SHP77 treated with DMSO at 0.1 percent for 48 hours (cell line): ENCODE measurements around the gene GNAI3.

Source experiments
- DNase-seq: peaks from one replicate; lab custom pipeline; 2025; lab: John Stamatoyannopoulos, UW

GNAI3 gene

DNA sequence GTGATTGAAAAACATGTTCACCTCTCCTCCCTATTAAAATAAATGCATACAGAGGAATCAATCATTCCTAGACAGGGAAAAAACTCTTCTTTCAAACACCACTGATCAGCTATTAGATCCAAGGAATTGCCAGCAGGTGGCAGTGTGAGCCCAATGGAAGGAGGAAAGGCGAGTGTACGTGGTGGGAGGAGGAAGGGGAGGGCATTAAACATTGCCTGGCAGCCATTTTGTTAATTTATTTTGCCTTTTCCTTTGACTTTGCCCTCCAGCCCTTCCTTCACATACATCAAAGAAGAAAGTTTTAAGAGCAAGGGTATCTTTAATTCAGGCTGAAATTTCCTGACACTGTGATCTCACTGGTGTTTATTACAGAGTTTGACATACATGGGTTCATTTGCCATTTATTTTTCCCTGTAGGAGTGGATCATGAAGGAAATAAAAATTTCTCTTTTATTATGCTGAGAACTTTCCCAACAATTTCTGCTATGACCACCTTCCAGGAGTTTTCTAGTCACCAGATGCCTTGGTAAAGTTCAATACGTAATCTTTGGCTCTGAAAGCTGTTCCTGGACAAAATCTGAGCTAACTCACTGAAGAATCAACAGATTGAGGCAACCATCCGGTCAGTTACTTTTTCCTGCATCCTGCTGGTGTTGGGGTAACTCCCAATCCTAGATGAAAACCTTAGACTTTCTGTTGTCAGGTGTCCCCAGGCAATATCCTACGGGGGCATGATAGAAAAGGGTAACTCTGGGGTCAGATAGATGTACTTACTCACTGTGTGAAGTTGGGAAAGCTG lies 1.9 kb upstream of the GNAI3 start:
- peak; percentile 79 for DNase-seq

DNA sequence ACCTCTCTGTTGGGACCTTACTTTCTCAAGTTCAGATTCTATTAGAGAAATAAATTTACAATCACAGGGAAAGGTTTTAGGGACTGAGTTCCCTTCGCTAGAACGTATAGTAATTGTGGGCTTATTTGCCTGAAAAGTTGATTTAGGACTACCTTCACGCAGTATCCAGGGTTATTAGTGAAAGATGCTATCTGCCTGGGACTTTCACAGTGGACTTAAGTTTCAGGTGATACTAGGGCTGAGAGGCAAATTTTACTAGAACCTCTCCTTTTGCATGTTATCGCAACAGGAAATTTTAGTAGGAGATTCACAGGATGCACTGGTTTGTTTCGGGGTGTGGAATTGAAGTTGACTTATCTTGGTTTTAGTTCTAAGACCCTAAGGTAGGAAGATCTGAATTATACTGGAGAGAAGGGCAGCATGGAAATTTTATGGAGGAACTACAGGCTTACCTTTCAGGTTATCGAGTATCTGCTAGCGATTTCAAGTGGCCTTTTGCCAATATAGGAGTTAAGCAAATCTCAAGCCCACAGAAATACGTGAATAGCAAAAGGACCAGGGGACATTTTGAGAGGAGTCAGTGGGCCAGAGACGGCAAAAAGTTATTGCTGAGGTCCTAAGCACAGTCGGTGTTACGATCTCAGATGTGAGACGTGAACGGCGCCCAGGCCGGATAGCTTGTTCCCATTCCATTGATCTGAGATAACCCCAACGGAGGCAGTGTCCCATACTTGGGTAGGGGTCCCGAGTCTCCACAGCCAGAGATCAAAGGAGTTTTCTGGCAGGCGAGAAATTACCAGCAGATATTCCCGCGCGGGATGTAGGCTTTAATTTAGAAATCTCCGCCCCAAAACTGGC lies 723 bp upstream of the GNAI3 start:
- DNase-seq: no peak

DNA sequence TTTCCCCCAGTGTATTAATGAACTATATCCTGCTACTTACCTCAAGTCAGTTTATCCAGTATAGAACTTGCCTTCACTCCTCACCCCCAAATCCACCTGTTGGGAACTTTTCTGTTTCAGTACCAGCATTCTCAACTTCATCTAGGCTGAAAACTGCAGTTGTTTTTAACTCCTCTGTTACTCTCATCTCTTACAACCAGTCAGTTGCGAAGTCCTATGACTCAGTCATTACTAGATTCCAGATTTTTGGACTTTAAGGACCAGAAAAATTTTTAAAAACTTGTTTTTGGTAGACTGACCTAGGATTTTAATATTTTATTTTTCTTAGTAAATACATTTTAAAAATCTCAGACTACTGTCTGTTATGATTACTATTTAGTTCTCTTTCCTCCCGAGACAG lies 8.1 kb downstream of the GNAI3 start:
- no peak for DNase-seq

DNA sequence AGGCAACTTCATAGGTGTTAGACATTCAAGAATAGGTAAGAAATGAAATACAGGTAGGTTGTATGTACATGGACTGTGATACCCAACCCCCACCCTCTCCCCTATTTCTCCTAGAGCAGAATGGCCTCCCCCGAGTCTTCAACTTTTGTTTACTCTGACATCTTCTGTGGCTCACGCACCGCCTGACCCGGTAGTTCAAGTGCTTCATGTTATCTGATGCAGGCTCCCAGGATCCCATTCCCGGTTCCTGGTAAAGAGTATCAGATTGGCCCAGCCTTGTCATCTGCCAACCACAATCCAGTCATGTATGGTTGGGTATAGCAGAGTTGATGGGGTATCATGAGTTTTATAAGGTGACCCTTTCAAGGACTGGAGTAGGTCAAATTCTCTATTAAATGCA lies 9.1 kb downstream of the GNAI3 start:
- no peak for DNase-seq

DNA sequence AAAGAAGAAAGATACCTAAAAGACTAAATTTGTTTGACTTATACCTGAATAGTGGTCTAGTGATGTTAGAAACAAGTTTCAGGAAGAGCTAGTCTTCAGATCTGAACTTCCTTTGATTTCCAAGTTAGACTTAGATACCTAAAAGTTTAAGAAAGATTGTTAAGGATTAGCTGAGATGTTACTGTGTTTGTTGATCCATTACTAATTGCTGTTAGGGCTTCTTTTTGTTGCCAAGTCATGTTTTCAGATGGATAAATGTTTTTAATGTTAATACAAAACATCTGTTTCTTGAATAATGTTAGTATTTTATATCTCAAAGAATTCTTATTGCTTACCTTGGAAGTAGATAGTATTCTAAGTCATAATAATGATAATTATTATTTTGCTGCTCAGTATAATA lies 11.6 kb downstream of the GNAI3 start:
- DNase-seq: no peak

DNA sequence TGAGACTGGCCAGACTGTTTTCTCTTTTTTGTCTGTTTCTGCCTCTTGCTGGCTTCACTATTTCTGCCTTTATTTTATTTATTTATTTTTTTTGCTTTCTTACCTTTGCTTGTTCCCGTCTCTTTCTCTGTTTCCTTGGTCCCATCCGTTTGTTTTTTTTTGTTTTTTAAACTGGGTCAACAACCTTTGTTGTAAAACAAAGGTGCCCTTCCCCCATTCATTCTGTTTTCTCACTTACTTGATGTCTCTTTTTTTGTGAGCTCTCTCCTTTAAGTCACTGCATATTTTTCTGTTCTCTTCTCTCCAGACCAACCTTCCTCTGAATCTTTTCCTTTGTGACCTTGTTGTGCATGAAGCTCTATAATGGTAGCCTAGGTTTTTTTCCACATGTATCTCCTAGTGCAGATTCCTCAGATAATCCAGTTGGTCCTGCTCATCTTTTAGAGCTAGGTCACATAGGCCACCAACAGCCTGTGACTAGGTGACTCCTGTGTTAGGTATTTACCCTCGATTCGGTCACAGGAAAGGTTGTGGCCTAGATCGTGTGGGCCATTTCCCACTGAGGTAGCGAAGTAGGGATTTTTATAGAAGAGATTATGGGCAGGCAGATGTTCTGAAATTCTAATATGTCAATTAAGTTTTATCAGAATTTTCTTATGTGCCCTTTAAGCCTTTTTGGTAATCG lies 15.9 kb downstream of the GNAI3 start:
- DNase-seq: no peak

DNA sequence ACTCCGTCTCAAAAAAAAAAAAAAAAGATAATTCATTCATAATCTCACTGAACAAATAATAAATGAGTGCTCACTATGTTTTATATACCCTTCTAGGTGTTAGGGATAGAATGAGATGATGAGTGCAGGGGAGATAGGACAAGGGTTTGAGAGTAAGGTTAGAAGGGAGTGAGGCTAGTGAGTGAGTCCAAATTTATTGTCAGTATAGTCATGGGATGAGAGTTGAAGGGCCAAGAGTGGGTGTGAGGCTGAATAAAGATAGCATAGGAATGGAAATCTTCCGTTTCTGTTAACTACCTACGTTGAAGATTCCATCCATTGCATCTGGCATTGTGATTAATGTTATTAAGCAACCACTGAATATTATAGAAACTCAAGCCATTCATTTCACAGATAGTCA lies 16.8 kb downstream of the GNAI3 start:
- no peak for DNase-seq

DNA sequence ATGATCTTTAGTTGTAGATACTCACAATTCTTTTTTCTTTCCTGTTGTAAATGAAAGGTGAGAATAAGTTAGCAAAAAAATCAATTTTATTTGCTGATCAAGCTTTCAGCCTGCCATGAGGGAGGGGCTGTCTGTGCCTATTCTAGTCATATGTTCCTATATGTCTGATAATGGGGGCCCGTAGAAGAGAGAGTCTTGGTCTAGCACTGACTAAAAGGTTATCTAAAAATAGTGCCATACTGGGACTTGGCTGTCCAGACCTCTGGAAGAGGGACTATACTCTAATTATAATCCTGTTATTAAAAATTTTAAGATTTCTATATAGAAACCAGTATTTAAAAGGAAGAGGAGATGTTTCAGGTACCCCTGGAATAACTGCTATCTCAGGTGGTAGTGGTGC lies 18.6 kb downstream of the GNAI3 start:
- DNase-seq: no peak

DNA sequence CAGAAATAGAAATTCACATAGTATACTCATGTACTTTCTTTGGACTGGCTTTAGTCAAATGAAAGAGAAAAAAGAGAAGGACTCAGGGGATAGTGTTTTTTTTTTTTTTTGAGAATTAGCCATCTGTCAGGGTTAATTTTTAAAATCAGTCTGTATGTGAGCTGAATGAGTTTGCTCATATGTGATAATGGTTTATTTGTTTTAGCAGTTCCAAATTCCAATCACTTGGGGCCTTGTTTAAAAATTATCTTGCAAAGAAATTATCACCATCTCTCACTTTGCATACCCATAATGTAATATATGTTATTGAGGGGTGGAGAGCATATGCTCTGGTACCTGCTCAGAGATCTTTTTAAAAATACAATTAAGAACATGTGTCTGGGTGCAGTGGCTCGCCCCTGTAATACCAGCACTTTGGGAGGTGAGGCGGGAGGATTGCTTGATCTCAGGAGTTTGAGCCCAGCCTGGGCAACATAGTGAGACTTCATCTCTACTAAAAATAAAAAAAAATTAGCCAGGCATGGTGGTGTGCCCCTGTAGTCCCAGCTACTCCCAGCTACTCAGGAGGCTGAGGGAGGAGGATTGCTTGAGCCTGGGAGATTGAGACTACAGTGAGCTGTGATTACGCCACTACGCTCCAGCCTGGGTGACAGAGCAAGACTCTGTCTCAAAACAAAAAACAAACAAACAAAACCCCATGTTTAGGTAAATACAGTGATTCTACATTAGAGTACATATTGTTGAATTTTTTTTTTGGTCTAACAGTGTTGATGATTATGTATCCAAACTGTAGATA lies 19.7 kb downstream of the GNAI3 start:
- no peak for DNase-seq

DNA sequence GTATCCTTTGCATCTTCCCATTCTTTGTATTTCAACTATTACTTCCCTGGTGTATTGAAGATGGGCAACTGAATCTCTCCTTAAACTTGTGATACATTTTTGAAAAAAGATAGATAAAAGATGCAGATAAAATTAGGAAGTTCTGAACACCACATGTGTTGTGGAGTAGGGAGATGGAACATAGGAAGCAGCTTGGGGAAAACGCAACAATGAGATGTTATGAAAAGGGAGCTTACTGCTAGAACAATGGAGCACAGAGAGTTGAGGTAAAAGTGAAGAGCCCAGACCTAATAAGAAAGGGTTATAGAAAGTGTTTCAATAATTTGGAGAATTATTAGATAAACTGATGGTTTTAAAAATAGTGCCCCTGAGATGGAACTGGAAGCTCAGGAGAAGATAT lies 20.9 kb downstream of the GNAI3 start:
- DNase-seq: no peak

DNA sequence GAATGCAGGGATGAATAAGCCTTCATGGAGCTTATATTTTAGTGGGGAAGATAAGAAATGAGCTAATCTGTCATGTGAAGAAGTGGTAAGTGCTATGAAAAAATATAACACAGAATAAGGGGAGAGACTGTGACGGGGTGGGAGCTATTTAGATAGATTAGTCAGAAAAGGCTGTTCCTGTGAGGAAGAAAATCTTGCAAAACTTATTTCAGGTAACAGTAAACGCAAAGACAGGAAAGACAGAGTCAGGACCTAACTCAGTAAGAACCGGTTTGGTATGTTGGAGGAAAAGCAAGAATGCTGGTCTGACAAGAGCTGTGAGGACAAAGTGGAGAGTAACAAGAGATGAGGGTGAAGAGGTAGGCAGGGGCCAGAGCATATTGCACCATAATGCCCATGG lies 22.0 kb downstream of the GNAI3 start:
- no peak for DNase-seq

DNA sequence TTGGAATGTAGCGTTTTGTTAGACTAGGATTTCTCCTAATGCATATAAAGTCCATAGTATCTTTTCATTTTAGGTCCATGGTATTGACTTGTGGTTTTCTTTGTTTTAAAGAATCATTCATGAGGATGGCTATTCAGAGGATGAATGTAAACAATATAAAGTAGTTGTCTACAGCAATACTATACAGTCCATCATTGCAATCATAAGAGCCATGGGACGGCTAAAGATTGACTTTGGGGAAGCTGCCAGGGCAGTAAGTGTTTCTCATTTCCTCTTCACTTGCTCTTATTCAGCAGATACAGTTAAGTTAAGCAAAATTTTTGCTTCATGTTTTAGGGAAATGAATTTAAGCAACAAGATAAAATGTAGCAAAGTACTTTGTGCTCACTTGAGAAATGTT lies 25.4 kb downstream of the GNAI3 start:
- DNase-seq: no peak

DNA sequence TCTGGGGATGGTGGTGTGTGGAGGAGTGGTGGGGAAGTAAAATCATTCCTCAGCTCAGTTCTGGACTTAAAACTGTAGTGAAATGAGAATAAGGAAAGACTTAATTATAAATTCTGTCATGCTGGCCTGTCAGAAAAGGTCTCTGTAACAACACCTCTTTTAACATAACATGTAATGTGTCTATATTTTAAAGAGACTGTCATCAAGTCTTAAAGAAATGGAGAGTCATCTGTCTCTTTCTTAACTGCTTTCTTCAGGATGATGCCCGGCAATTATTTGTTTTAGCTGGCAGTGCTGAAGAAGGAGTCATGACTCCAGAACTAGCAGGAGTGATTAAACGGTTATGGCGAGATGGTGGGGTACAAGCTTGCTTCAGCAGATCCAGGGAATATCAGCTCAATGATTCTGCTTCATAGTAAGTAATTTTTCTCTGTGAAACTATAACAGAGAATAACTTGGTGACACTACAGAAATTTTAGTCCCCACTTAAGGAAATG lies 30.6 kb downstream of the GNAI3 start:
- no peak for DNase-seq

DNA sequence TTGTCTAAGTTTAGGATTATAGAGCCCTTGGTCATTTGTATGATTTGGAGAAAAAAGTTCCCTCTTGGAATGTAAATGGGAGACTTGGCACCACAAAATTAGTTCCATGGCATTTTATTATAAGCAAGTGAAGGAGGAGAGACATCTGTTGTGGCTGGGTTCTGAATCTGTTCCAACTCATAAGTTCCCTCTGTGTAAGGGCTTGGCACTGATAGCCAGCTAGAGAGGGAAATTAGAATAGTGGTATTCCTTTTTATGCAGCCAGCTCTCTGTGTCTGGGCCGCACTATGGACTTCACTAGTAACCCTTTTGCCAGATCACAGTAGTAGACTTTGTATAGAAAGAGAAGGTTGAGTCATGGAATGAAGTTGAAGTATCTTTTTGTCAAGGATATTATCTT lies 31.1 kb downstream of the GNAI3 start:
- DNase-seq: no peak

DNA sequence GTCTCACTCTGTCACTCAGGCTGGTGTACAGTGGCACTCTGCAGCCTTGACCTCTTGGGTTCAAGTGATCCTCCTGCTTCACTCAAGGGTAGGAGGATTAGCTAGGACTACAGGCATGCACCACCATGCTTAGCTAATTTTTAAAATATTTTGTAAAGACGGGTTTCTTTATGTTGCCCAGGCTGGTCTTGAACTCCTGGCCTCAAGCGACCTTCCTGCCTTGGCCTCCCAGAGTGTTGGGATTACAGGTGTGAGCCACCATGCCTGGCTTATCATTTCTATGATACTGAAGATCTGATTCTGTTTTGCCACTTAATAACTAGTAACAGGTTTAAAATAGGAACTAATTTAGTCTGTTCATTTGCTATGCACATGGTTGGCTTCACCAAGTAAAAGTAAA lies 33.6 kb downstream of the GNAI3 start:
- no peak for DNase-seq

DNA sequence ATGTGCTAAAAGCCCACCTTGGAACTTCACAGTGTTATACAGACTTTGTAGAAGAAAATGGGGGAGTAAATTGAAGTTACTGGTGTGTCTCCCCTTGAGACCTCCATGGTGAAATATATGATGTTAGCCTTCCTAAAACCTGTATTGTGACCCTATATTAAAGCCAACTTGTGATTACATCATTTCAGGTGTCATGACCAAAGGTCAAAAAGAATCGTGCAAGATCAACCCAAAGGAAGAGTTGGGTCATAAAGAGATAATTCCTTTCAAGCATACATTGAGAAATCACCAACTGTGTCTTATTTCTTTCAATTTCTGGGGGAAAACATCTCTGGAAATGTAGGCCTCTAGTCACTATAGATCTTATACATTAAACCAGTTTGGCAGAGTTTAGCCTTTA lies 36.4 kb downstream of the GNAI3 start:
- no peak for DNase-seq

DNA sequence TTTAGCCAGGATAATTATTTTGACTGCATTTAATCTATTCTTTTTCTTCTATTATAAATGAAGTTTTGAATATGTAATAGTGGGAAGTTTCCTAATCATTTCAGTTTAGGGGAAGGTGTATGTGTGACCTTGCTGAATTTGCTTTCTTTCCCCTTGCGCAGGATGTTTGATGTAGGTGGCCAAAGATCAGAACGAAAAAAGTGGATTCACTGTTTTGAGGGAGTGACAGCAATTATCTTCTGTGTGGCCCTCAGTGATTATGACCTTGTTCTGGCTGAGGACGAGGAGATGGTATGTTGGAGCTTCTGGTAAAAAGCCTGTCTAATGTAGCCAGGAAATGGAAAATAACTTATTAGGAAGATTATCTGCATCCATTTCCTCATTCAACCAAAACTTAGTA lies 37.6 kb downstream of the GNAI3 start:
- DNase-seq: no peak

DNA sequence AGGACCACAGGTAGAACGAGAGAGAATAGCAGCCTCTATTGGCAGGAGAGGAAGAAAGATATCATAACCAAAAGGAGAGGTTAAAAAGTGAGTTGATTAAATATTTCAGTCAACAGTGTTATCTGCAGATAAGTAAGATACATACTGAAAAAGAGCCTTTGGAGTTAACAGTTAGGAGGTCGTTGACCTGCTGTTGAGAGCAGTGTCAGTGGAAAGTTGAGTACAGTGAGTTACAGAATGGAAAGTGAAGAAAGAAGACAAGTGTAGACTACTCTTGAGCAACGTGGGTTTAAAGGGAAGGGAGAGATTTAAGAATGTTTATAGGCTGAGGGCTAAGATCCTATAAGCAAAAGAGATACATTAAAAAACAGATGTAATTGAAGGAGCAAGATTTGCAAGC lies 40.8 kb downstream of the GNAI3 start:
- DNase-seq: no peak

DNA sequence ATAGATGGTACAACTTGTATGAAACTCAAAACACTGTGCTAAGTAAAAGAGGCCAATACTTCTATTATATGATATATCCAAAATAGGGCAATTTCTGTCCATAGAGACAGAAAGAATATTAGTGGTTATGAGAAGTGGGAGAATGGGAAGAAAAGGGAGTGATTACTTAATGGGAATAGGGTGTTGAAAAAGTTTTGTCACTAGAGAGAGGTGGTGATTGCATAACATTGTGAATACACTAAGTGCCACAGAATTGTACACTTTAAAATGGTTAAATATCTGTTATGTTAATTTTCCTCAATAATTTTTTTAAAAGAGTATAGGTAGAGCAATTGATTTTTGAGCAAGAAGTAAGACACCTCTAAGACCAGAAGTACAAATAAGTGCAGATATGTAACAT lies 41.3 kb downstream of the GNAI3 start:
- no peak for DNase-seq

DNA sequence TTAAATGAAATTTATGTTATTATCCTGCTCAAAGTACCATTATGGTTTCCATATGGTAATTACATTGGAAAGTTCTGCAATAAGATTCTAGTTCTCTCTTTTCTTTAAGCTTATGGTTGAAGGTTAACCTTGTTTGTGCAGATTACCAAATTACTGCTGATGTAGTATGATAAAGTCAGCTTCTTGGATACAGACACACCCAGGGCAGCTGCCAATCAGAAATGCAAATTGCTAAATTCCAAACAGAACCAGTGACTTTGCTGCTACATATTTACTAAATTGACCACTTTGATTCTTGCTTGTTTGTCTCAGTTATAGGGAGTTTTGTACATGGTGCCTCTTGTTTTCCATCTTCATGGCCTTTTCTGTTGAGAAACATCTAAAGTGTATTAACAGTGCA lies 44.5 kb downstream of the GNAI3 start:
- DNase-seq: no peak

DNA sequence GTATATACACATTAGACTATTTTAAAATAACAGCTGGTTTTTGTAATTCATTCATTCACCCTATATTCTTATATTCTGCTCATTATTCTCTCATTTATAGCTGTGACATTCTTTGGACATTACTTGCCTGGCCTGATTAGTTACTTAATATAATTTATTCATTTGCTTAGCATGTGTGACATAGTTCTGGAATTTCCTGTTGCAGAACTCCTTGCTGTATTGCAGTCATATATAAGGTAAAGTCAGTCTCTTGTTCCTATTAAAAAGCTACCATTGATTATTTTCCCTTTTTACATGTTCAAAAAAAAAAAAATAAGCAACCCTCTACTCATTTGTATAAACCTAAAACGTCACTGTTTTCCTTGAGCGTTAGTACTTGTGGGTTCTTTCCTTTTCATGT lies 47.1 kb downstream of the GNAI3 start:
- no peak for DNase-seq

DNA sequence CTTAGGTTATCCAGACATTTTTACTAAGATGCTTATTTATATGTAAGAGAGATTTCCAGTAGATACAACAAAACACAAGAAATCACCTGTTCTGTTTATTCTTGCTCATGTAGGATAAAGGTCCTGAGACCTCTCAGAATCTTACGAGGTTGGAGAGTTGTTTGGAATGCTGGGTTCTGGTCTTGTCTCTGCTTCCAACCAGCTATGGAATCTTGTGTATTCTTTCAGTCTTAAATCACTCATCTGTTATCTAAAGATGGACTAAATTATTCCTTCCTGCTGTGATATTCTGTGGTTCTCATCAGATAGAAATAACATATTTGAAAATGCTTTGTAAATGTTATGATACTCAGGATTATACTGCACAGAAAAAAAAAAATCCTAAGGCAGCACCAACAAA lies 49.7 kb downstream of the GNAI3 start:
- DNase-seq: no peak
